Activated CD8-positive, alpha-beta T cell treated with anti-CD3 and anti-CD28 coated beads for 36 hours (primary cell): ENCODE data around the gene ACADS. TPM values are rescaled to one million over a fixed set of nuclear protein-coding genes. Genes with fewer than 3 reads are reported as not detected.
A peak's percentile ranks its signal among the peaks of the same experiment; 100 is the strongest.
"Not testable (repeated sequence)": the region's sequence is repeated elsewhere in the genome, so short reads cannot be mapped to it uniquely, and the experiment has no call there.

ENCODE experiments used
- ATAC-seq: fragments of 200-7000 bp; cut with Tn5 transposase; one replicate; pipeline ENCODE4 v1.10.0; 2021; ENCODE audit warnings: mild to moderate bottlenecking, moderate library complexity
- CTCF ChIA-PET: fragments of 350-600 bp; sonication (Branson Sonifier 250); formaldehyde crosslinking; loops from one replicate; lab custom pipeline; 2021; ENCODE audit warnings: antibody characterized with exemption; lab: Charles Lee
- POLR2A ChIA-PET: fragments of 350-600 bp; sonication (Branson Sonifier 250); formaldehyde crosslinking; loops from one replicate; lab custom pipeline; 2021; ENCODE audit warnings: antibody characterized with exemption; lab: Charles Lee
- DNase-seq: peaks from one replicate; pipeline ENCODE4 v3.0.0-alpha.2; 2020
- H3K27ac Mint-ChIP-seq: one replicate; pipeline ENCODE4 v1.8.0; 2021; ENCODE audit warnings: mild to moderate bottlenecking, mixed read lengths
- H3K27me3 Mint-ChIP-seq: one replicate; pipeline ENCODE4 v1.8.0; 2021; ENCODE audit warnings: mixed read lengths
- H3K36me3 Mint-ChIP-seq: one replicate; pipeline ENCODE4 v1.8.0; 2021; ENCODE audit warnings: low read depth, mixed read lengths
- H3K4me1 Mint-ChIP-seq: one replicate; pipeline ENCODE4 v1.8.0; 2021; ENCODE audit warnings: low read depth, mixed read lengths
- H3K4me3 Mint-ChIP-seq: one replicate; pipeline ENCODE4 v1.8.0; 2021; ENCODE audit warnings: mild to moderate bottlenecking, moderate library complexity, mixed read lengths
- H3K9me3 Mint-ChIP-seq: one replicate; pipeline ENCODE4 v1.8.0; 2021; ENCODE audit warnings: mixed read lengths
- intact Hi-C: fragments of 100-400 bp; cut with micrococcal nuclease; formaldehyde crosslinking; loops from one replicate; pipeline ENCODE4 v1.10.0; 2022
- total RNA-seq, 2 experiments: library from RNA; stranded (reverse); gene quantifications; one replicate each; pipeline ENCODE4 v1.2.3, GENCODE V29; 2021
- TF ChIP-seq, protein P1 (sequence below): fragments of 200-600 bp; IDR thresholded peaks from one replicate; pipeline ENCODE4 v1.8.0; 2022; ENCODE audit warnings: antibody characterized with exemption, mild to moderate bottlenecking

Gene ACADS
- total RNA-seq, 2 experiments from 2014 or later: 17.4 to 18.1 TPM

DNA sequence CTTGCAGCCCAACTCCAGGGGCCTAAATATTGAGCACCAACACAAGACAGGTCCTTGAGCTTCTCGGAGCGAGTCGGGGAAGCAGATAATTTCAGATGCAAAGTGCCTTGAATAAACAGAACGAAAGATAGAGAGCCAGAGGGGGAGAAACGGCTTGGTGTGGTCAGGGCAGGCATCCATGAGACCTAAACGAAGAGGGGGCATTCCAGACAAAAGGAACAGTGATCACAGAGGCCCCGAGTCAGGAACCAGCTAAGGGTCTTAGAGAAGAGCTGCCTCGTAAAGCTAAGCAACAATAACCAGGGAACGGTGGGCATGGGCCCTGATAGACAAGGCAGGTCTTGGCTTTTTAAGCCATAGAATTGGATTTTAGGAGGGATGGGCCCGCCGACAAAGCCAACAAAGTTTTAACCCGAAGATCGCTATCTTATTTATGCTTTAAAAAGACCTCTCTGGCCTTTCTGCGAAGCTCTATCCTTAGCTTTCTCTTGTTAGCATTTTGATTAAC lies 421 bp upstream of the ACADS start:
- no peaks in the 10 kb centered on the region for H3K27me3 Mint-ChIP-seq
- no peak for ATAC-seq
- intact Hi-C loops: no loop called here
- H3K4me1 Mint-ChIP-seq: peaks cover 11% of the 10 kb centered on the region
- no peaks in the 10 kb centered on the region for H3K9me3 Mint-ChIP-seq
- DNase-seq: no peak
- no peak overlapping the region for H3K27ac Mint-ChIP-seq
- peak overlapping the region; percentile 88 for H3K4me3 Mint-ChIP-seq
- TF ChIP-seq, protein P1, sequence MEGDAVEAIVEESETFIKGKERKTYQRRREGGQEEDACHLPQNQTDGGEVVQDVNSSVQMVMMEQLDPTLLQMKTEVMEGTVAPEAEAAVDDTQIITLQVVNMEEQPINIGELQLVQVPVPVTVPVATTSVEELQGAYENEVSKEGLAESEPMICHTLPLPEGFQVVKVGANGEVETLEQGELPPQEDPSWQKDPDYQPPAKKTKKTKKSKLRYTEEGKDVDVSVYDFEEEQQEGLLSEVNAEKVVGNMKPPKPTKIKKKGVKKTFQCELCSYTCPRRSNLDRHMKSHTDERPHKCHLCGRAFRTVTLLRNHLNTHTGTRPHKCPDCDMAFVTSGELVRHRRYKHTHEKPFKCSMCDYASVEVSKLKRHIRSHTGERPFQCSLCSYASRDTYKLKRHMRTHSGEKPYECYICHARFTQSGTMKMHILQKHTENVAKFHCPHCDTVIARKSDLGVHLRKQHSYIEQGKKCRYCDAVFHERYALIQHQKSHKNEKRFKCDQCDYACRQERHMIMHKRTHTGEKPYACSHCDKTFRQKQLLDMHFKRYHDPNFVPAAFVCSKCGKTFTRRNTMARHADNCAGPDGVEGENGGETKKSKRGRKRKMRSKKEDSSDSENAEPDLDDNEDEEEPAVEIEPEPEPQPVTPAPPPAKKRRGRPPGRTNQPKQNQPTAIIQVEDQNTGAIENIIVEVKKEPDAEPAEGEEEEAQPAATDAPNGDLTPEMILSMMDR: no peak
- CTCF ChIA-PET: interaction anchor here (0.9 to 1.5 kb wide), 7 partner anchors 10 to 247 kb away, joined by 3 to 7 read pairs (median 4); no protein-coding TSS in a partner anchor
- POLR2A ChIA-PET: interaction anchor here (0.6 to 1.4 kb wide), 2 partner anchors 14 to 247 kb away, joined by 3 read pairs; no protein-coding TSS in a partner anchor
- peaks cover 20% of the 10 kb centered on the region for H3K36me3 Mint-ChIP-seq

DNA sequence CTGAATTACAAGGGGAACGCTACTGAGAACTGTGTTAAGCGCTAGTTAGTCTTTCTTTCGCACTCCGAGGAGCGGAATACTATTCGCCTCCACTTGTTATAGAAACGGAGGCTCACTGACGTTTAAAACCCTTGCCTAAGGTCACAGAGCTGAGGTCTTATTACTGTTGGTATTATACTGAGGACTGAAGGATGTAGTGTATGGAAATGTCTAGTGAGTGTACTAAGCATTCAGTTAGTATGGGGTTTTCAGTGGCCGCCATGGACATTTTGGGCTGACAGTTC lies 826 bp downstream of the ACADS start:
- CTCF ChIA-PET: no interaction called here
- H3K27ac Mint-ChIP-seq: peak overlapping the region; percentile 68
- peaks cover 11% of the 10 kb centered on the region for H3K4me1 Mint-ChIP-seq

DNA sequence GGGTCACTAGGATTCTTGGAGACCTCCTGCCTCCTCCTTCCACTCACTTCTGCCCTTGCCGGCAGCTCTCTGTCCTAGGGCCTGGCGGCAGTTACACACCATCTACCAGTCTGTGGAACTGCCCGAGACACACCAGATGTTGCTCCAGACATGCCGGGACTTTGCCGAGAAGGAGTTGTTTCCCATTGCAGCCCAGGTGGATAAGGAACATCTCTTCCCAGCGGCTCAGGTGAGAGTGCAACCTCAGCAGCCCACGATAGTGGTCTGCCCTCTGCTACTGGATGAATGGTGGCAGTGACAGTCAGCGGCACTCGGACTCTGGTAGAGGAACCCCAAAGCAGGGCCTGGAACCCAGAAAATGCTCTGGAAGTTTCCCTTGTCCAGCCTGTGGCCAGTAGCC lies 1.3 kb downstream of the ACADS start:
- ATAC-seq (no peak), DNase-seq (no peak)
- H3K36me3 Mint-ChIP-seq: peaks cover 16% of the 10 kb centered on the region
- H3K4me1 Mint-ChIP-seq: peaks cover 11% of the 10 kb centered on the region
- ChIA-PET POLR2A (interaction anchor here (1.0 to 1.3 kb wide), 2 partner anchors 16 to 419 kb away, joined by 3 read pairs; partner anchors contain the start of gene UNC119B), CTCF (interaction anchor here (1.1 kb wide), 1 partner anchor 245 kb away, joined by 3 read pairs; no protein-coding TSS in a partner anchor)
- TF ChIP-seq, protein P1: no peak
- intact Hi-C loops: no loop called here
- no peaks in the 10 kb centered on the region for H3K27me3 Mint-ChIP-seq
- peak overlapping the region; percentile 88 for H3K4me3 Mint-ChIP-seq
- H3K27ac Mint-ChIP-seq: no peak overlapping the region
- H3K9me3 Mint-ChIP-seq: no peaks in the 10 kb centered on the region

More for the DNA sequence above, 826 bp downstream of the ACADS start:
- Mint-ChIP-seq H3K27me3 (no peaks in the 10 kb centered on the region), H3K36me3 (peaks cover 14% of the 10 kb centered on the region), H3K9me3 (no peaks in the 10 kb centered on the region), H3K4me3 (peak overlapping the region; percentile 88)
- TF ChIP-seq, protein P1: no peak
- intact Hi-C loops: no loop called here
- DNase-seq (no peak), ATAC-seq (no peak)
- POLR2A ChIA-PET: interaction anchor here (1.0 to 1.3 kb wide), 2 partner anchors 16 to 420 kb away, joined by 3 read pairs; partner anchors contain the start of gene UNC119B

DNA sequence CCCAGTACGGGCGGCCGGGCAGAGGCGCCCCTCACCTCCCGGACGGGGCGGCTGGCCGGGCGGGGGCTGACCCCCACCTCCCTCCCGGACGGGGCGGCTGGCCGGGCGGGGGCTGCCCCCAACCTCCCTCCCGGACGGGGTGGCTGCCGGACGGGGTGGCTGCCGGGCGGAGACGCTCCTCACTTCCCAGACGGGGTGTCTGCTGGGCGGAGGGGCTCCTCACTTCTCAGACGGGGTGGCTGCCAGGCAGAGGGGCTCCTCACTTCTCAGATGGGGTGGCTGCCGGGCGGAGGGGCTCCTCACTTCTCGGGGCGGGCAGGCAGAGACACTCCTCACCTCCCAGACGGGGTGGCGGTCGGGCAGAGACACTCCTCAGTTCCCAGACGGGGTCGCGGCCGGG lies 6.6 kb downstream of the ACADS start:
- peaks cover 19% of the 10 kb centered on the region for H3K36me3 Mint-ChIP-seq
- DNase-seq, H3K27ac Mint-ChIP-seq, H3K4me1 Mint-ChIP-seq, intact Hi-C loops, POLR2A ChIA-PET, ATAC-seq, H3K27me3 Mint-ChIP-seq, H3K9me3 Mint-ChIP-seq, CTCF ChIA-PET, H3K4me3 Mint-ChIP-seq: not testable (repeated sequence)

DNA sequence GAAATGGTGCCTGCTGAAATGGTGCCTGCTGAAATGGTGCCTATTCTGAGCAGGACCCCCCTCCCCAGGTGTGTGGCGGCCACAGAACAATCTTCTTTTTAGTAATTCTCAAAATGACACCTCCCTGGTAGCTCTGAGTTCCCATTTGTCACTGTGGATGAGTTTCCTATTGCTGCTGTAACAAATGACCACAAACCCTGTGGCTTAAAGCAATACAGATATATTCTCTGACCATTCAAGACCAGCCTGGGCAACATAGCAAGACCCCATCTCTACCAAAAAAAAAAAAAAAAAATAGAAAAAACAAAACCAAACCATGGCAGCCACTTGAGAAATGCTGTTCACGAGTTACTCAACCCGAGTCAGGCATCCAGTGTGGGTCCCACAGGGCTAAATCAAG lies 7.9 kb downstream of the ACADS start:
- CTCF ChIA-PET: no interaction called here
- intact Hi-C loops: no loop called here
- Mint-ChIP-seq H3K36me3 (peaks cover 16% of the 10 kb centered on the region), H3K9me3 (no peaks in the 10 kb centered on the region), H3K27ac (no peak overlapping the region), H3K27me3 (no peaks in the 10 kb centered on the region), H3K4me1 (no peaks in the 10 kb centered on the region), H3K4me3 (no peak overlapping the region)
- TF ChIP-seq, protein P1: no peak
- DNase-seq (no peak), ATAC-seq (no peak)
- POLR2A ChIA-PET: no interaction called here
